Activated CD8-positive, alpha-beta T cell treated with anti-CD3 and anti-CD28 coated beads for 36 hours (primary cell): ENCODE results near the gene SLC7A5. TPM values are rescaled to one million over a fixed set of nuclear protein-coding genes. Genes with fewer than 3 reads are reported as not detected.

Source experiments
- ATAC-seq: fragments of 200-7000 bp; cut with Tn5 transposase; one replicate; pipeline ENCODE4 v1.10.0; 2021; ENCODE audit warnings: mild to moderate bottlenecking, moderate library complexity
- CTCF ChIA-PET: fragments of 350-600 bp; sonication (Branson Sonifier 250); formaldehyde crosslinking; loops from one replicate; lab custom pipeline; 2021; ENCODE audit warnings: antibody characterized with exemption; lab: Charles Lee
- POLR2A ChIA-PET: fragments of 350-600 bp; sonication (Branson Sonifier 250); formaldehyde crosslinking; loops from one replicate; lab custom pipeline; 2021; ENCODE audit warnings: antibody characterized with exemption; lab: Charles Lee
- DNase-seq: peaks from one replicate; pipeline ENCODE4 v3.0.0-alpha.2; 2020
- H3K27ac Mint-ChIP-seq: one replicate; pipeline ENCODE4 v1.8.0; 2021; ENCODE audit warnings: mild to moderate bottlenecking, mixed read lengths
- H3K27me3 Mint-ChIP-seq: one replicate; pipeline ENCODE4 v1.8.0; 2021; ENCODE audit warnings: mixed read lengths
- H3K36me3 Mint-ChIP-seq: one replicate; pipeline ENCODE4 v1.8.0; 2021; ENCODE audit warnings: low read depth, mixed read lengths
- H3K4me1 Mint-ChIP-seq: one replicate; pipeline ENCODE4 v1.8.0; 2021; ENCODE audit warnings: low read depth, mixed read lengths
- H3K4me3 Mint-ChIP-seq: one replicate; pipeline ENCODE4 v1.8.0; 2021; ENCODE audit warnings: mild to moderate bottlenecking, moderate library complexity, mixed read lengths
- H3K9me3 Mint-ChIP-seq: one replicate; pipeline ENCODE4 v1.8.0; 2021; ENCODE audit warnings: mixed read lengths
- CTCF ChIP-seq: fragments of 200-600 bp; IDR thresholded peaks from one replicate; pipeline ENCODE4 v1.8.0; 2022; ENCODE audit warnings: antibody characterized with exemption, mild to moderate bottlenecking
- intact Hi-C: fragments of 100-400 bp; cut with micrococcal nuclease; formaldehyde crosslinking; loops from one replicate; pipeline ENCODE4 v1.10.0; 2022
- total RNA-seq, 2 experiments: library from RNA; stranded (reverse); gene quantifications; one replicate each; pipeline ENCODE4 v1.2.3, GENCODE V29; 2021

Gene SLC7A5
- total RNA-seq, 2 experiments from 2014 or later: 230 to 236 TPM

- H3K9me3 Mint-ChIP-seq: no peaks in the 10 kb centered on the region
- peaks cover 17% of the 10 kb centered on the region for H3K4me1 Mint-ChIP-seq
- intact Hi-C loops: no loop called here
- CTCF ChIA-PET: interaction anchor here (1.2 to 3.0 kb wide), 3 partner anchors 17 to 61 kb away, joined by 3 to 10 read pairs (median 7); no protein-coding TSS in a partner anchor
- POLR2A ChIA-PET: interaction anchor here (0.7 to 1.6 kb wide), 4 partner anchors 11 to 62 kb away, joined by 3 to 9 read pairs (median 3); no protein-coding TSS in a partner anchor
- no peak for TF ChIP-seq CTCF
- H3K27ac Mint-ChIP-seq: no peak overlapping the region
- peaks cover 53% of the 10 kb centered on the region for H3K36me3 Mint-ChIP-seq
- DNase-seq: no peak
- H3K4me3 Mint-ChIP-seq: no peak overlapping the region
- no peaks in the 10 kb centered on the region for H3K27me3 Mint-ChIP-seq
- no peak for ATAC-seq
Observed at GRCh38 chr16:87840271-87840978, 28.9 kb downstream of the SLC7A5 start.

GRCh38 chr16:87839542-87840270 is 29.6 kb downstream of the SLC7A5 start:
- Mint-ChIP-seq H3K36me3 (peaks cover 54% of the 10 kb centered on the region), H3K27ac (no peak overlapping the region), H3K4me1 (peaks cover 14% of the 10 kb centered on the region), H3K4me3 (no peak overlapping the region), H3K27me3 (no peaks in the 10 kb centered on the region), H3K9me3 (no peaks in the 10 kb centered on the region)
- intact Hi-C loops: no loop called here
- CTCF ChIA-PET: interaction anchor here (1.2 to 3.0 kb wide), 4 partner anchors 10 to 61 kb away, joined by 3 to 11 read pairs (median 8); no protein-coding TSS in a partner anchor
- TF ChIP-seq CTCF: no peak
- DNase-seq (no peak), ATAC-seq (no peak)
- POLR2A ChIA-PET: interaction anchor here (0.6 to 1.8 kb wide), 9 partner anchors 10 to 61 kb away, joined by 3 to 9 read pairs (median 4); no protein-coding TSS in a partner anchor

GRCh38 chr16:87838643-87839541 is 30.4 kb downstream of the SLC7A5 start:
- TF ChIP-seq CTCF: no peak
- DNase-seq: no peak
- intact Hi-C loops: no loop called here
- H3K9me3 Mint-ChIP-seq: no peaks in the 10 kb centered on the region
- CTCF ChIA-PET: interaction anchor here (1.2 to 3.0 kb wide), 4 partner anchors 11 to 60 kb away, joined by 3 to 11 read pairs (median 8); no protein-coding TSS in a partner anchor
- H3K27ac Mint-ChIP-seq: no peak overlapping the region
- no peak for ATAC-seq
- POLR2A ChIA-PET: interaction anchor here (0.6 to 1.8 kb wide), 9 partner anchors 10 to 60 kb away, joined by 3 to 9 read pairs (median 4); no protein-coding TSS in a partner anchor
- peaks cover 12% of the 10 kb centered on the region for H3K4me1 Mint-ChIP-seq
- H3K4me3 Mint-ChIP-seq: no peak overlapping the region
- no peaks in the 10 kb centered on the region for H3K27me3 Mint-ChIP-seq
- H3K36me3 Mint-ChIP-seq: peaks cover 59% of the 10 kb centered on the region

GRCh38 chr16:87837627-87838289 is 31.5 kb downstream of the SLC7A5 start:
- Mint-ChIP-seq H3K4me3 (no peak overlapping the region), H3K27me3 (no peaks in the 10 kb centered on the region), H3K27ac (no peak overlapping the region), H3K36me3 (peaks cover 55% of the 10 kb centered on the region), H3K4me1 (peaks cover 4% of the 10 kb centered on the region), H3K9me3 (no peaks in the 10 kb centered on the region)
- ATAC-seq (no peak), DNase-seq (no peak)
- intact Hi-C loops: no loop called here
- CTCF ChIA-PET: interaction anchor here (1.2 to 3.0 kb wide), 4 partner anchors 9 to 59 kb away, joined by 3 to 10 read pairs (median 6); no protein-coding TSS in a partner anchor
- TF ChIP-seq CTCF: no peak
- POLR2A ChIA-PET: interaction anchor here (1.0 to 1.2 kb wide), 3 partner anchors 18 to 29 kb away, joined by 3 to 4 read pairs (median 3); no protein-coding TSS in a partner anchor
